ENCODE data around the gene PLCE1. TPM values are rescaled to one million over a fixed set of nuclear protein-coding genes. Genes with fewer than 3 reads are reported as not detected.

PLCE1 gene
- total and polyA plus RNA-seq, 2 experiments from 2014 or later, result 1.6 to 1.9 TPM

DNA sequence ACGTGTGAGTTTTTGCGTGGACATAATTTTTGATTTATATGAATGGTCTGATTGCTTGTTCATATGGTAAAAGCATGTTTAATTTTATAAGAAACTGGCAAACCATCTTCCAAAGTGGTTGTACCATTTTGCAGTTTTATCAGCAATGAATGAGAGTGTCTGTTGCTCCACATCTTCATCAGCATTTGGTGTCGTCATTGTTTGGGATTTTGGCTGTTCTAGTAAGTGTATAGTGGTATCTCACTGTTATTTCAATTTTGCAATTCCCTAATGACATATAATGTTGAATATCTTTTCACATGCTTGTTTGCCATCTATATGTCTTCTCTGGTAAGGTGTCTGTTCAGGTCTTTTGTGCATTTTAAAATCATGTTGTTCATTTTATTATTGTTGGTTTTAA is 13.2 kb upstream of the PLCE1 start:
- TF ChIP-seq, protein P1, sequence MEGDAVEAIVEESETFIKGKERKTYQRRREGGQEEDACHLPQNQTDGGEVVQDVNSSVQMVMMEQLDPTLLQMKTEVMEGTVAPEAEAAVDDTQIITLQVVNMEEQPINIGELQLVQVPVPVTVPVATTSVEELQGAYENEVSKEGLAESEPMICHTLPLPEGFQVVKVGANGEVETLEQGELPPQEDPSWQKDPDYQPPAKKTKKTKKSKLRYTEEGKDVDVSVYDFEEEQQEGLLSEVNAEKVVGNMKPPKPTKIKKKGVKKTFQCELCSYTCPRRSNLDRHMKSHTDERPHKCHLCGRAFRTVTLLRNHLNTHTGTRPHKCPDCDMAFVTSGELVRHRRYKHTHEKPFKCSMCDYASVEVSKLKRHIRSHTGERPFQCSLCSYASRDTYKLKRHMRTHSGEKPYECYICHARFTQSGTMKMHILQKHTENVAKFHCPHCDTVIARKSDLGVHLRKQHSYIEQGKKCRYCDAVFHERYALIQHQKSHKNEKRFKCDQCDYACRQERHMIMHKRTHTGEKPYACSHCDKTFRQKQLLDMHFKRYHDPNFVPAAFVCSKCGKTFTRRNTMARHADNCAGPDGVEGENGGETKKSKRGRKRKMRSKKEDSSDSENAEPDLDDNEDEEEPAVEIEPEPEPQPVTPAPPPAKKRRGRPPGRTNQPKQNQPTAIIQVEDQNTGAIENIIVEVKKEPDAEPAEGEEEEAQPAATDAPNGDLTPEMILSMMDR (IDR thresholded peaks at IDR 0.05; ENCODE audit: low read depth, low read length), result no peak
- H3K4me3 ChIP-seq, result no peak overlapping the region
- H3K27me3 ChIP-seq, result no peaks in the 10 kb centered on the region
- no peak overlapping the region for H3K27ac ChIP-seq
- no peaks in the 10 kb centered on the region for H3K36me3 ChIP-seq
- no peaks in the 10 kb centered on the region for H3K4me1 ChIP-seq (ENCODE audit: low read depth)
- H3K9me3 ChIP-seq (ENCODE audit: low read depth), result no peaks in the 10 kb centered on the region
- no peak for DNase-seq (ENCODE audit: low read depth in 1 of 2, low spot score in 1 of 2)

DNA sequence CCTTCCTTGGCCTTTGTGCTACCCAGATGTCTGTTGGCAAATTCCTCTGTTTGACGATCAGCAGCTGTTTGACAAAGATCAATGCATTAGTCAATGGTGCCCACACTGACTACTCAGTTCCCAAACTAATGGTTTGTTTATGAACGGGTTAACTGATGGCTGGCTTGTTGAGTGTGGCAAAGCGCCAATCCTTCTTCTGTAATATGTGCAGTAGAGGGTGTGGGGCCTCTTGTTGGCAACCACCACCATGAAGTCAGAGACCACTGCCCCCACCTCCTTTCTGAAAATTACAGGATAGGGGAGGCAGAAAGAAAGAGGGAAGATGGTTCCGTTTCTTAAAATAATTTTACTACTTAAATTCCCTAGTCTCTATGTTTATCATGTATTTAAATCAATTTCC is 2.6 kb upstream of the PLCE1 start:
- peak in 1 of 2 donors; percentile 43 for DNase-seq (ENCODE audit: low read depth in 1 of 2, low spot score in 1 of 2)
- no peak overlapping the region for H3K27ac ChIP-seq
- H3K4me1 ChIP-seq (ENCODE audit: low read depth), result no peaks in the 10 kb centered on the region
- TF ChIP-seq, protein P1 (IDR thresholded peaks at IDR 0.05; ENCODE audit: low read depth, low read length), result no peak
- H3K36me3 ChIP-seq, result no peaks in the 10 kb centered on the region
- no peaks in the 10 kb centered on the region for H3K9me3 ChIP-seq (ENCODE audit: low read depth)
- H3K27me3 ChIP-seq, result peaks cover 5% of the 10 kb centered on the region
- no peak overlapping the region for H3K4me3 ChIP-seq

DNA sequence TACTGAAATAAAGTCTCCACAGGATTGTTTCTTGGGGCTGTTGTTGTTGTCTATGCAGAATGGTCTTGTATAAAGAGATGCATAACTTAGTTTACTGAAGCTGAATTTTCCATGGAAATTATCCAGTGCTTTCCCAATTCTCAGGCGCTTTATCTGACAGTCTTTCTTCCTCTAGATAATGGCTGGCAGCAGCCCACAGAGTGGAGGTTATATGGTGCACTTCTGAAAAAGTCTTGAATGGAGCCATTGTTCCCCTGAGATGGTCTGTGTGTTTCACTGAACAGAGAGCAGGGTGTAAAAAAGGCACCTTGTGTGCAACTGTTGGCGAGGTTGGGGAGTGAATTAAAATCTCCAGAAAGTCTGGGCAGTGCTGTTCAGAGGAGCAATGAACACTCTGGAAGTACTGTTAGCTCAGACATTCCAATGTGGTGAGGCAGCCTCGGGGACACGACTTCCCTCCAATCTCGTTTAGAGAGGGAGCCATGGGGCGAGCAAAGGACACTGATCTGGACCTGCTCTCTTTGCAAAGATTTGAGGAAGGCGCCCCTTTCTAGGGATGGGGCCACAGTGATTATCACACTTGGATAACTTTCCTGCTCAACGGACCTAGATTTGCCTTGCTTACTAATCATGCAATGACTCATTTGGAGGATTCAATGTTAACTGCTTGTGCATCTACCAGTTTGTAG is 2.0 kb upstream of the PLCE1 start:
- DNase-seq (ENCODE audit: low read depth in 1 of 2, low spot score in 1 of 2), result peak; percentile 63 to 93
- no peaks in the 10 kb centered on the region for H3K36me3 ChIP-seq
- no peak overlapping the region for H3K27ac ChIP-seq
- H3K9me3 ChIP-seq (ENCODE audit: low read depth), result no peaks in the 10 kb centered on the region
- peaks cover 5% of the 10 kb centered on the region for H3K27me3 ChIP-seq
- TF ChIP-seq, protein P1 (IDR thresholded peaks at IDR 0.05; ENCODE audit: low read depth, low read length), result no peak
- no peaks in the 10 kb centered on the region for H3K4me1 ChIP-seq (ENCODE audit: low read depth)
- H3K4me3 ChIP-seq, result no peak overlapping the region

DNA sequence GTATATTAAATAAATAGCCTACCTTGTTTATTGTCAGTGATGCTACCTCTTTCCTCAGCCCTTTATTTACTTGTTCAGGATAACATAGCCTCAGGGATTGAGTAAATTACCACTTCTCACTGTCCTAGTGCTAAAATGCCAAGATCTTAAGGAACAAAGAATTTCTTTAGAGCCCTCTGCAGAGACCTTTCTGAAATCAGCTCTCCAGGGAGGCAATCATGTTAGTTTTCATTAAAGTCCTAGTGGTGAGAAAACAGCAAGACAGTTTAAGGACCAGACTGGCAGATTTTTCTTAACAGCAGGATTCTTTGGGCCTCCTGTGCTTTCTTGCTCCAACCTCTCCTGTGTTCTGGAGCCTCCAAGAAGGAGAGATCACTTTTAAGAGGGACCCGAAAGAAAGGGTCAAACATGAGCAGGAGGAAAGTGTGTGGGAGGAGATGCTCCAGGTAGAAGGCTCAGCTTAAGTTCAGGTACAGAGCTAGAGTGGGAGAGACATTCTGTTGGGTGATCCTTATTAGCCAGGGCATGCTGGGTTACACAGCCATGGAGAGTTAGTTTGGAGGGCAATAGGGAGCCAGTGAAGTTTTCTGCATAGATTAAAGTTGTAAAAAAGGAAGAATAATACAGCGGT is 1.2 kb upstream of the PLCE1 start:
- TF ChIP-seq, protein P1 (IDR thresholded peaks at IDR 0.05; ENCODE audit: low read depth, low read length), result peak; percentile 27
- Histone ChIP-seq H3K27ac (no peak overlapping the region), H3K27me3 (peaks cover 5% of the 10 kb centered on the region), H3K4me3 (no peak overlapping the region), H3K9me3 (ENCODE audit: low read depth) (no peaks in the 10 kb centered on the region), H3K4me1 (ENCODE audit: low read depth) (no peaks in the 10 kb centered on the region), H3K36me3 (no peaks in the 10 kb centered on the region)
- DNase-seq (ENCODE audit: low read depth in 1 of 2, low spot score in 1 of 2), result peak in 1 of 2 donors; percentile 45

DNA sequence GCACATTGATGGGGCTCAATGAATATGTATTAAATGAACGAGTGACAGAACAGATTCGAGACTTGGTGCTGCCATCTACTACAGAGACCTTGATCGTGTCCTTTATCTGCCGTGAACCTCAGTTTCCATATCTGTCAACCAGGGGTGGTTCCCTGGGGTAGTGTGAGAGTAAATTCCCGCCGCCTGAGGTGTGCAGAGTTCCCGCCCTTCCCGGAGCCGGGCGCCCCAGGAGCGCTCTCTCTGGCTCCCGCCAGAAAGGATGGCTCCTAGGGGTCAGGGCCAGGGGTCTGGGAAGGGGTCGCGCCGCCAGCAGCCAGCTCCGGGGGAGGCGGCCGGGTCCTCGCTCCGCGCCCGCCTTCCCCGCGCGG is 333 bp upstream of the PLCE1 start:
- DNase-seq (ENCODE audit: low read depth in 1 of 2, low spot score in 1 of 2), result no peak
- H3K27me3 ChIP-seq, result peaks cover 5% of the 10 kb centered on the region
- H3K4me1 ChIP-seq (ENCODE audit: low read depth), result no peaks in the 10 kb centered on the region
- no peaks in the 10 kb centered on the region for H3K9me3 ChIP-seq (ENCODE audit: low read depth)
- H3K4me3 ChIP-seq, result peak overlapping the region; percentile 51
- no peaks in the 10 kb centered on the region for H3K36me3 ChIP-seq
- H3K27ac ChIP-seq, result no peak overlapping the region
- TF ChIP-seq, protein P1 (IDR thresholded peaks at IDR 0.05; ENCODE audit: low read depth, low read length), result no peak
